ENCODE results near the gene SPEF1.

SPEF1 gene

GRCh38 chr20:3758566-3758965, 22.7 kb downstream of the SPEF1 start:
- DNase-seq (ENCODE audit: low read depth), result no peak
- TF ChIP-seq, protein P1, sequence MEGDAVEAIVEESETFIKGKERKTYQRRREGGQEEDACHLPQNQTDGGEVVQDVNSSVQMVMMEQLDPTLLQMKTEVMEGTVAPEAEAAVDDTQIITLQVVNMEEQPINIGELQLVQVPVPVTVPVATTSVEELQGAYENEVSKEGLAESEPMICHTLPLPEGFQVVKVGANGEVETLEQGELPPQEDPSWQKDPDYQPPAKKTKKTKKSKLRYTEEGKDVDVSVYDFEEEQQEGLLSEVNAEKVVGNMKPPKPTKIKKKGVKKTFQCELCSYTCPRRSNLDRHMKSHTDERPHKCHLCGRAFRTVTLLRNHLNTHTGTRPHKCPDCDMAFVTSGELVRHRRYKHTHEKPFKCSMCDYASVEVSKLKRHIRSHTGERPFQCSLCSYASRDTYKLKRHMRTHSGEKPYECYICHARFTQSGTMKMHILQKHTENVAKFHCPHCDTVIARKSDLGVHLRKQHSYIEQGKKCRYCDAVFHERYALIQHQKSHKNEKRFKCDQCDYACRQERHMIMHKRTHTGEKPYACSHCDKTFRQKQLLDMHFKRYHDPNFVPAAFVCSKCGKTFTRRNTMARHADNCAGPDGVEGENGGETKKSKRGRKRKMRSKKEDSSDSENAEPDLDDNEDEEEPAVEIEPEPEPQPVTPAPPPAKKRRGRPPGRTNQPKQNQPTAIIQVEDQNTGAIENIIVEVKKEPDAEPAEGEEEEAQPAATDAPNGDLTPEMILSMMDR (IDR thresholded peaks at IDR 0.05; ENCODE audit: insufficient read depth, low read depth, low read length, missing control alignments), result no peak
- no peak overlapping the region for H3K4me3 ChIP-seq (ENCODE audit: low read length)

DNA sequence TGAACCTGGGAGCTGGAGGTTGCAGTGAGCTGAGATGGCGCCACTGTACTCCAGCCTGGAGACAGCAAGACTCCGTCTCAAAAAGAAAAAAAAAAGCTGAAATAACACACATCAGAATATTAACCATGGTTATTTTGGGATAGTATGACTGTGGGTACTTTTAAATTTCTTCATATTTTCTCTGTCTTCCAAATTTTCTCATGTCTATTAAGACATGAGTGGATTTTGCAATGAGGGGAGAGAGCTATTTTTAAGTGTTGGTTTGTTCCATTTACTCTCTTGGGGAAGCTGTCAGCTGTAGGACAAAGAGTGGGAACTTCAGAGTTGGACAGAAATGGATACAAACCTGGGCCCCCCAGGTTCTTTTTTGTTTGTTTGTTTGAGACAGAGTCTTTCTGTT, 24.0 kb downstream of the SPEF1 start:
- H3K4me3 ChIP-seq (ENCODE audit: low read length), result no peak overlapping the region
- TF ChIP-seq, protein P1 (IDR thresholded peaks at IDR 0.05; ENCODE audit: insufficient read depth, low read depth, low read length, missing control alignments), result no peak
- no peak for DNase-seq (ENCODE audit: low read depth)

DNA sequence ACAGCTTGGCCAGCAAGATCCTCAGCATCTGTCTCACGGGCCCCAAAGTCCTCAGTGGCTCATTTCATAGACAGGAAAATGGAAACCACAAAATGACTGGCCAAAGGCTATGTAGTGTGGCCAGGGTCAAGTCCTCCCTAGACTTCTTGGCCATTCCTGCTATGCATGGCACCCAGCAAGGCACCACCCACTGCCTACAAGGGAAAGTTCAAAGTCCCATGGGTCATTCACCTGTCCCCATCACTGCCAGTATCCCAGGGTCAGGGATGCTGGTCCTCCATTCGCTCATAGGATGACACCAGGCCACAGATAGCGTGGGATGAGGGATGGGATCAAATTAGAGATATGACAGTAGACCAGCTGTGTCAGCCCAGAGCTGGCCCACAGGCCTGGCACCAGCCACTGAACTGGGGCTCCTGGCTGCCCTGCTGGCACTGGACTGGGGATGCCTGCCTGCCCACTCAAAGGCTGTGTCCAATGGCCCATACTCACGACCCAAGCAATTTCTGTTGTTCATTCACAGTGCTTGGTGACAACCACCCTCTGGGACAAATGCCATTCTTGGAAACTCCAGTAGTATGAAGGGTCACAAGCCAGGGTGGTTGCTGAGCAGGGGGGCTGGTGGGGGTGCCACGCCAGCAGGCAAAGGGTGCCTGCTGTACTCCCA, 25.3 kb downstream of the SPEF1 start:
- no peak for DNase-seq (ENCODE audit: low read depth)
- TF ChIP-seq, protein P1 (IDR thresholded peaks at IDR 0.05; ENCODE audit: insufficient read depth, low read depth, low read length, missing control alignments), result no peak
- H3K4me3 ChIP-seq (ENCODE audit: low read length), result no peak overlapping the region

GRCh38 chr20:3755269-3755668, 26.0 kb downstream of the SPEF1 start:
- TF ChIP-seq, protein P1 (IDR thresholded peaks at IDR 0.05; ENCODE audit: insufficient read depth, low read depth, low read length, missing control alignments), result no peak
- H3K4me3 ChIP-seq (ENCODE audit: low read length), result no peak overlapping the region
- no peak for DNase-seq (ENCODE audit: low read depth)

DNA sequence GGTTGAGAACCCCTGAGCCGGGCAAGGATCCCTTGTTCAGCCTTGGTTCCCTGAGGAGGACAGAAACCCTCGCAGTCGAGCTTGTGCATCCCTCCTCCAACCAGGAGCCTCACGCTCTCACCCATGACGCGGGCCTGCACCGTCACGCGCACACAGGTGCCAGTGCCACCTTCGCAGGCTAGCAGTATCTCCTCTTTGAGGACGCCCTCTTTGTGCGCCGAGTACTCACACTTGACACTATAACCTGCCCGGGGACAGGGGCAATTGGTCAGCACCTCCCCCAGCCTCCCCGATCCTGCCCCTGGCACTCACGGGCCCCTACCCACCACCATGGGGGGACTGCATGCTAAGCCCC, 27.0 kb downstream of the SPEF1 start:
- TF ChIP-seq, protein P1 (IDR thresholded peaks at IDR 0.05; ENCODE audit: insufficient read depth, low read depth, low read length, missing control alignments), result no peak
- no peak for DNase-seq (ENCODE audit: low read depth)
- H3K4me3 ChIP-seq (ENCODE audit: low read length), result no peak overlapping the region

- no peak overlapping the region for H3K4me3 ChIP-seq (ENCODE audit: low read length)
These were observed 27.6 kb downstream of the SPEF1 start for GRCh38 chr20:3753501-3754275.

More at GRCh38 chr20:3753501-3754275, 27.6 kb downstream of the SPEF1 start:
- TF ChIP-seq, protein P1 (IDR thresholded peaks at IDR 0.05; ENCODE audit: insufficient read depth, low read depth, low read length, missing control alignments), result no peak
- no peak for DNase-seq (ENCODE audit: low read depth)
